ENCODE results near the gene SURF6.
"Not testable (repeated sequence)": the region's sequence is repeated elsewhere in the genome, so short reads cannot be mapped to it uniquely, and the experiment has no call there.

Gene SURF6

DNA sequence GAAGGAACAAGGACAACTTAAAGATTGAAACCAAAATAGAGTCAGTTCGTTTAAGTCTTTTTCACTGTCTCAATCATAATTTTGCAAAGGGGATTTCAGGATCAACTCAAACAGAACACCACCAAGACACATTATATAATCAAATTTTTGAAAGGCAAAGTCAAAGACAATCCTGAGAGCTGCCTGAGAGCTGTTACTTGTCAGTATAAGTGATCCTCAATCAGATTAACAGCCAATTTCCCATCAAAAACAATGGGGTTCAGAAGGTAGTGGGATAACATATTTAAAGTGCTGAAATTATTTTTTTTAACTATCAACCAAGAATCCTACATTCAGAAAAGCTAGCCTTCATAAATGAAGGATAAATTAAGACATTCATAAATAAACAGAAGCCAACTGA is 41.7 kb downstream of the SURF6 start:
- TF ChIP-seq, protein P1, sequence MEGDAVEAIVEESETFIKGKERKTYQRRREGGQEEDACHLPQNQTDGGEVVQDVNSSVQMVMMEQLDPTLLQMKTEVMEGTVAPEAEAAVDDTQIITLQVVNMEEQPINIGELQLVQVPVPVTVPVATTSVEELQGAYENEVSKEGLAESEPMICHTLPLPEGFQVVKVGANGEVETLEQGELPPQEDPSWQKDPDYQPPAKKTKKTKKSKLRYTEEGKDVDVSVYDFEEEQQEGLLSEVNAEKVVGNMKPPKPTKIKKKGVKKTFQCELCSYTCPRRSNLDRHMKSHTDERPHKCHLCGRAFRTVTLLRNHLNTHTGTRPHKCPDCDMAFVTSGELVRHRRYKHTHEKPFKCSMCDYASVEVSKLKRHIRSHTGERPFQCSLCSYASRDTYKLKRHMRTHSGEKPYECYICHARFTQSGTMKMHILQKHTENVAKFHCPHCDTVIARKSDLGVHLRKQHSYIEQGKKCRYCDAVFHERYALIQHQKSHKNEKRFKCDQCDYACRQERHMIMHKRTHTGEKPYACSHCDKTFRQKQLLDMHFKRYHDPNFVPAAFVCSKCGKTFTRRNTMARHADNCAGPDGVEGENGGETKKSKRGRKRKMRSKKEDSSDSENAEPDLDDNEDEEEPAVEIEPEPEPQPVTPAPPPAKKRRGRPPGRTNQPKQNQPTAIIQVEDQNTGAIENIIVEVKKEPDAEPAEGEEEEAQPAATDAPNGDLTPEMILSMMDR (IDR thresholded peaks at IDR 0.05): no peak
- Histone ChIP-seq H3K9me3 (no peaks in the 10 kb centered on the region), H3K27me3 (peaks cover 19% of the 10 kb centered on the region), H3K4me3 (ENCODE audit: low read depth in 1 of 2, low read length in 1 of 2) (no peak overlapping the region), H3K36me3 (no peaks in the 10 kb centered on the region), H3K27ac (no peak overlapping the region), H3K4me1 (ENCODE audit: control insufficient read depth in 1 of 2, insufficient read depth in 1 of 2, low read depth in 1 of 2, low read length in 1 of 2) (no peaks in the 10 kb centered on the region)

DNA sequence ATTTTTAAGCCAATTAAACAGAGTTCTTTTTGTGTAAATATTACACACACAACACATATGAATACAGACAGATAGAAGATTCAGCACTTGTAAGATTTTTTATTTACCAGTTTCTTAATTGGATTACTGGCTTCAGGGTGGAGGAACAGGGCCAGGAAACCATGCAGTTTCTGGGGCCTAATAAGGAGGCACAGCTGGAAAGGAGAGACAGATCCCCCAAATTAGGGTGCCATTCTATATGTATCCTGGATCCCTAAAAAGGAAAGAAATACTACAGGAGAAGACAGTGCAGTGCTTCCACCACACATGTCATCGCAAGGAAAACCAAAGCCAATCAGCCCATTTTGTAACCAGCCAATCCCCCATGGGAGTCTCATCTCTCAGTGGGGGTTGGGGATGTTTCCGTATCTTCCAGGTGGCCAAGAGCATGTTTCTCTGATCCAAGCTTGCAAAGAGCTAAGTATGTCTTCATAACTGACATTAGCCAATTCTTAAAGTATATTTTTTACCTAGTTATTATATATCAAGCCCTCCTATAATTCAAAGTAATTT is 45.2 kb downstream of the SURF6 start:
- Histone ChIP-seq H3K27ac (no peak overlapping the region), H3K27me3 (peaks cover 11% of the 10 kb centered on the region), H3K4me1 (ENCODE audit: control insufficient read depth in 1 of 2, insufficient read depth in 1 of 2, low read depth in 1 of 2, low read length in 1 of 2) (no peaks in the 10 kb centered on the region), H3K36me3 (no peaks in the 10 kb centered on the region), H3K9me3 (no peaks in the 10 kb centered on the region), H3K4me3 (ENCODE audit: low read depth in 1 of 2, low read length in 1 of 2) (no peak overlapping the region)
- TF ChIP-seq, protein P1 (IDR thresholded peaks at IDR 0.05): no peak

DNA sequence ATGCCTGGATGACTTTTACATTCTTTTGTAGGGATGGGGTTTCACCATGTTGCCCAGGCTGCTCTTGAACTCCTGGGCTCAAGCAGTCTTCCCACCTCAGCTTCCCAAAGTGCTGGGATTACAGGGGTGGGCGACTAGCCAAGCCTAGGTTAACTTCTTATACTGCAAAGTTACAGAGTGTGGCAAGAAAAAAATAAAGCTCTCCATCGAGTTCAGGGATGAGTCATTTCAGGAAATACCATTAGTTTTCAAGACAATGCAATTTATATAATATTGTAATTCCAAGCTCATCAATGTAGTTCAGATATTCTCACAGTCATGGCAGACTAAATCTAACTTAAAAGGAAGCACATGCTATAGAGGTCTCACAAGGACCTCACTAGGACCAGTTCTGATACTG is 49.5 kb downstream of the SURF6 start:
- Histone ChIP-seq H3K9me3 (no peaks in the 10 kb centered on the region), H3K4me3 (ENCODE audit: low read depth in 1 of 2, low read length in 1 of 2) (no peak overlapping the region), H3K36me3 (no peaks in the 10 kb centered on the region), H3K27me3 (no peaks in the 10 kb centered on the region), H3K27ac (no peak overlapping the region), H3K4me1 (ENCODE audit: control insufficient read depth in 1 of 2, insufficient read depth in 1 of 2, low read depth in 1 of 2, low read length in 1 of 2) (no peaks in the 10 kb centered on the region)
- TF ChIP-seq, protein P1 (IDR thresholded peaks at IDR 0.05): no peak

DNA sequence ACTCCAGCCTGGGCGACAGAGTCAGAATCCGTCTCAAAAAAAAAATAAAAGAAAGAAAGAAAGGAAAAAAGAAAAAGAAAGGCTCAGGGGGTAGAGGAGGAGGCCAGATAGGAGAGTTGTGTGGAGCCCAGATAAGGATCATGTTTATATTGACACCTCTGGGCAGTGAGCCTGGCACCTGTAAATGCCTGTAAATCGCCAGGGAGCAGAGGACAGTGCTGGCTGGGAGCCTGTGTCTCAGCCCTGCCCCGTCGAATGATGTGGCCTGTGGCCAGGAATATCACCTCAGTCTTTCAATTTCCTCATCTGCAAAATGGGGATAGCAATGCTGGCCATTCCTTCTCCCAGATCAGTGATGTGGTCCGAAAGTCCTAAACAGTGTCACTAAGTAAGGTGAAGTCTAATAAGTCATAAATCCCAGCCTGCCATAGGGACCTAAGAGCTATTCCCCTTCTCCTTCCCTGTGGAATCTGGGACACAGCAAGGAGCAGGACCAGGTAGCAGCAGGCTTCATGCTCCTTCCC is 50.7 kb downstream of the SURF6 start:
- Histone ChIP-seq H3K9me3 (no peaks in the 10 kb centered on the region), H3K27me3 (no peaks in the 10 kb centered on the region), H3K27ac (no peak overlapping the region), H3K4me3 (ENCODE audit: low read depth in 1 of 2, low read length in 1 of 2) (no peak overlapping the region), H3K4me1 (ENCODE audit: control insufficient read depth in 1 of 2, insufficient read depth in 1 of 2, low read depth in 1 of 2, low read length in 1 of 2) (no peaks in the 10 kb centered on the region), H3K36me3 (no peaks in the 10 kb centered on the region)
- TF ChIP-seq, protein P1 (IDR thresholded peaks at IDR 0.05): no peak

DNA sequence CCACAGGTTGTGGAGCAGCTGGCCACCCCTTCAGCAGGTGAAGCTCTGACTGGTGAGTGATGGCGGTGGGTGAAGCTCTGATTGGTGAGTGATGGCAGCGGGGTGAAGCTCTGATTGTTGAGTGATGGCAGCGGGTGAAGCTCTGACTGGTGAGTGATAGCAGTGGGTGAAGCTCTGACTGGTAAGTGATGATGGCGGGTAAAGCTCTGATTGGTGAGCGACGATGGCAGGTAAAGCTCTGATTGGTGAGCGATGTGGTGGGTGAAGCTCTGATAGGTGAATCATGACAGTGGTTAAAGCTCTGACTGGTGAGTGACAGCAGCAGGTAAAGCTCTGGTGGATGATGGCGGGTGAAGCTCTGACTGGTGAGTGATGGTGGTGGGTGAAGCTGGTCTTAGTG is 51.6 kb downstream of the SURF6 start:
- no peaks in the 10 kb centered on the region for H3K36me3 ChIP-seq
- no peak overlapping the region for H3K27ac ChIP-seq
- H3K4me1 ChIP-seq (ENCODE audit: control insufficient read depth in 1 of 2, insufficient read depth in 1 of 2, low read depth in 1 of 2, low read length in 1 of 2): no peaks in the 10 kb centered on the region
- TF ChIP-seq, protein P1 (IDR thresholded peaks at IDR 0.05): no peak
- no peak overlapping the region for H3K4me3 ChIP-seq (ENCODE audit: low read depth in 1 of 2, low read length in 1 of 2)
- no peaks in the 10 kb centered on the region for H3K9me3 ChIP-seq
- no peaks in the 10 kb centered on the region for H3K27me3 ChIP-seq

DNA sequence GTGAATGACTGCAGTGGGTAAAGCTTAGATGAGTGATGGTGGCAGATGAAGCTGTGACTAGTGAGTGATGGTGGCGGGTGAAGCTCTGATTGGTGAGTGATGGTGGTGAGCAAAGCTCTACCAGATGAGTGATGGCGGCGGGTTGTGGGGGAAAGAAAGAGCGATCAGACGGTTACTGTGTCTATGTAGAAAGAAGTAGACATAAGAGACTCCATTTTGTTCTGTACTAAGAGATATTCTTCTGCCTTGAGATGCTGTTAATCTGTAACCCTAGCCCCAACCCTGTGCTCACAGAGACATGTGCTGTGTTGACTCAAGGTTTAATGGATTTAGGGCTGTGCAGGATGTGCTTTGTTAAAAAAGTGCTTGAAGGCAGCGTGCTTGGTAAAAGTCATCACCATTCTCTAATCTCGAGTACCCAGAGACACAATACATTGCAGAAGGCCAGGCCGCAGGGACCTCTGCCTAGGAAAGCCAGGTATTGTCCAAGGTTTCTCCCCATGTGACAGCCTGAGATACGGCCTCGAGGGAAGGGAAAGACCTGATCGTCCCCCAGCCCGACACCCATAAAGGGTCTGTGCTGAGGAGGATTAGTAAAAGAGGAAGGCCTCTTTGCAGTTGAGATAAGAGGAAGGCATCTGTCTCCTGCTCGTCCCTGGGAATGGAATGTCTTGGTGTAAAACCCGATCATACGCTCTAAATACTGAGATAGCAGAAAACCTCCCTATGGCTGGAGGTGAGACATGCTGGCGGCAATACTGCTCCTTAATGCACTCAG is 52.5 kb downstream of the SURF6 start:
- not testable (repeated sequence) for H3K4me3 ChIP-seq (ENCODE audit: low read depth in 1 of 2, low read length in 1 of 2); H3K27ac ChIP-seq; H3K9me3 ChIP-seq; H3K27me3 ChIP-seq; H3K36me3 ChIP-seq; H3K4me1 ChIP-seq (ENCODE audit: control insufficient read depth in 1 of 2, insufficient read depth in 1 of 2, low read depth in 1 of 2, low read length in 1 of 2)
